NCI-H1930 (cell line): ENCODE measurements around the gene SSPN.
A peak's percentile ranks its signal among the peaks of the same experiment; 100 is the strongest.

ENCODE experiments used
- DNase-seq, 2 experiments: peaks; one replicate each; lab custom pipeline; 2025; lab: John Stamatoyannopoulos, UW

The SSPN gene

GRCh38 chr12:26187014-26187798 is 8.2 kb upstream of the SSPN start:
- no peak for DNase-seq

- DNase-seq: no peak
Observed at GRCh38 chr12:26188127-26188526, 7.2 kb upstream of the SSPN start.

GRCh38 chr12:26188641-26189040 is 6.7 kb upstream of the SSPN start:
- DNase-seq: no peak

- no peak for DNase-seq
Observed at GRCh38 chr12:26192142-26192541, 3.2 kb upstream of the SSPN start.

- DNase-seq: no peak
Observed at GRCh38 chr12:26193539-26193938, 1.8 kb upstream of the SSPN start.

GRCh38 chr12:26195641-26196420 is 458 bp downstream of the SSPN start:
- DNase-seq: peak in 1 of 2 experiments; percentile 9

- DNase-seq: no peak
Observed at GRCh38 chr12:26196421-26196716, 996 bp downstream of the SSPN start.

GRCh38 chr12:26197832-26198231 is 2.5 kb downstream of the SSPN start:
- no peak for DNase-seq

- DNase-seq: no peak
Observed at GRCh38 chr12:26198742-26199141, 3.4 kb downstream of the SSPN start.

GRCh38 chr12:26203167-26203780 is 7.9 kb downstream of the SSPN start:
- DNase-seq: no peak

- no peak for DNase-seq
Observed at GRCh38 chr12:26204612-26205289, 9.4 kb downstream of the SSPN start.

- DNase-seq: no peak
Observed at GRCh38 chr12:26205298-26205697, 9.9 kb downstream of the SSPN start.

- DNase-seq: no peak
Observed at GRCh38 chr12:26205941-26206340, 10.6 kb downstream of the SSPN start.

- no peak for DNase-seq
Observed at GRCh38 chr12:26211331-26211730, 16.0 kb downstream of the SSPN start.

GRCh38 chr12:26212396-26212795 is 17.0 kb downstream of the SSPN start:
- DNase-seq: no peak

GRCh38 chr12:26212988-26213387 is 17.6 kb downstream of the SSPN start:
- no peak for DNase-seq

- no peak for DNase-seq
Observed at GRCh38 chr12:26214121-26214520, 18.7 kb downstream of the SSPN start.

- no peak for DNase-seq
Observed at GRCh38 chr12:26219736-26220135, 24.4 kb downstream of the SSPN start.

GRCh38 chr12:26224657-26225056 is 29.3 kb downstream of the SSPN start:
- no peak for DNase-seq

- DNase-seq: no peak
Observed at GRCh38 chr12:26226122-26226521, 30.7 kb downstream of the SSPN start.

- peak in 1 of 2 experiments; percentile 15 for DNase-seq
Observed at GRCh38 chr12:26226629-26227360, 31.4 kb downstream of the SSPN start.

- no peak for DNase-seq
Observed at GRCh38 chr12:26227361-26227745, 32.0 kb downstream of the SSPN start.
